Measurements from ENCODE around the gene RASD2. TPM values are rescaled to one million over a fixed set of nuclear protein-coding genes. Genes with fewer than 3 reads are reported as not detected.

Gene RASD2
- total RNA-seq, 1 experiment from 2014 or later: 3.1 TPM

GRCh38 chr22:35509960-35510359, 30.7 kb upstream of the RASD2 start:
- no peak for TF ChIP-seq ATF2 (CRISPR knock-in tag; IDR thresholded peaks at IDR 0.05; ENCODE audit: borderline replicate concordance, low read depth)
- 0 out of 2 replicates have a peak, but pooled peaks have one; percentile 16 for TF ChIP-seq GTF2I (CRISPR knock-in tag; conservative IDR thresholded peaks at IDR 0.05)
- TF ChIP-seq SOX15 (CRISPR knock-in tag; IDR thresholded peaks at IDR 0.05): no peak
- TF ChIP-seq NFE2L1 (CRISPR knock-in tag; IDR thresholded peaks at IDR 0.05): no peak
- TF ChIP-seq ELF4 (CRISPR knock-in tag; IDR thresholded peaks at IDR 0.05; ENCODE audit: low read depth): no peak
- Mint-ChIP-seq H3K27me3 (ENCODE audit: low read depth) (peaks cover 3% of the 10 kb centered on the region; the same call in 1 of the 2 replicates), H3K27ac (no peak overlapping the region), H3K4me3 (no peak overlapping the region), H3K9me3 (no peaks in the 10 kb centered on the region), H3K36me3 (no peaks in the 10 kb centered on the region), H3K4me1 (peaks cover 30% of the 10 kb centered on the region)
- POLR2A ChIA-PET: no interaction called here
- CTCF ChIA-PET: interaction anchor here (0.6 to 1.3 kb wide), 2 partner anchors 79 to 1962 kb away, joined by 4 to 8 read pairs; no protein-coding TSS in a partner anchor
- DNase-seq (ENCODE audit: low spot score): no peak
- no peak for ATAC-seq

GRCh38 chr22:35510481-35510934, 30.1 kb upstream of the RASD2 start:
- CTCF ChIA-PET: interaction anchor here (0.6 to 1.4 kb wide), 4 partner anchors 80 to 1961 kb away, joined by 3 to 8 read pairs (median 4); no protein-coding TSS in a partner anchor
- no peak overlapping the region for H3K4me3 Mint-ChIP-seq
- no peak for DNase-seq (ENCODE audit: low spot score)
- H3K9me3 Mint-ChIP-seq: no peaks in the 10 kb centered on the region
- no peak for ATAC-seq
- peaks cover 3% of the 10 kb centered on the region; the same call in 1 of the 2 replicates for H3K27me3 Mint-ChIP-seq (ENCODE audit: low read depth)
- H3K4me1 Mint-ChIP-seq: peaks cover 30% of the 10 kb centered on the region
- POLR2A ChIA-PET: no interaction called here
- H3K27ac Mint-ChIP-seq: no peak overlapping the region
- no peak for TF ChIP-seq PREB (CRISPR knock-in tag; IDR thresholded peaks at IDR 0.05; ENCODE audit: borderline replicate concordance)
- H3K36me3 Mint-ChIP-seq: no peaks in the 10 kb centered on the region

GRCh38 chr22:35510951-35511350, 29.7 kb upstream of the RASD2 start:
- TF ChIP-seq CTCF (IDR thresholded peaks at IDR 0.05) (no peak), ATF1 (CRISPR knock-in tag; IDR thresholded peaks at IDR 0.05) (no peak), AR (CRISPR knock-in tag; IDR thresholded peaks at IDR 0.05) (no peak), RORB (CRISPR knock-in tag; IDR thresholded peaks at IDR 0.05) (no peak), EMX1 (CRISPR knock-in tag; IDR thresholded peaks at IDR 0.05) (no peak), ZNF396 (CRISPR knock-in tag; IDR thresholded peaks at IDR 0.05; ENCODE audit: borderline replicate concordance) (no peak), RELA (CRISPR knock-in tag; IDR thresholded peaks at IDR 0.05; ENCODE audit: borderline replicate concordance) (no peak)
- H3K4me3 Mint-ChIP-seq: no peak overlapping the region
- CTCF ChIA-PET: interaction anchor here (1.0 to 1.4 kb wide), 3 partner anchors 80 to 173 kb away, joined by 3 to 8 read pairs (median 3); no protein-coding TSS in a partner anchor
- ATAC-seq (no peak), DNase-seq (ENCODE audit: low spot score) (no peak)
- H3K36me3 Mint-ChIP-seq: no peaks in the 10 kb centered on the region
- no peak overlapping the region for H3K27ac Mint-ChIP-seq
- H3K27me3 Mint-ChIP-seq (ENCODE audit: low read depth): peaks cover 3% of the 10 kb centered on the region; the same call in 1 of the 2 replicates
- no peaks in the 10 kb centered on the region for H3K9me3 Mint-ChIP-seq
- POLR2A ChIA-PET: no interaction called here
- H3K4me1 Mint-ChIP-seq: peaks cover 30% of the 10 kb centered on the region
